NOMO-1 treated with DMSO at 0.1 percent for 48 hours (cell line): ENCODE data around the gene BSPH1.
"Not testable (repeated sequence)": the region's sequence is repeated elsewhere in the genome, so short reads cannot be mapped to it uniquely, and the experiment has no call there.

Experiments
- DNase-seq: peaks from one replicate; lab custom pipeline; 2025; ENCODE audit not compliant: unreplicated experiment; lab: John Stamatoyannopoulos, UW

Gene BSPH1

DNA sequence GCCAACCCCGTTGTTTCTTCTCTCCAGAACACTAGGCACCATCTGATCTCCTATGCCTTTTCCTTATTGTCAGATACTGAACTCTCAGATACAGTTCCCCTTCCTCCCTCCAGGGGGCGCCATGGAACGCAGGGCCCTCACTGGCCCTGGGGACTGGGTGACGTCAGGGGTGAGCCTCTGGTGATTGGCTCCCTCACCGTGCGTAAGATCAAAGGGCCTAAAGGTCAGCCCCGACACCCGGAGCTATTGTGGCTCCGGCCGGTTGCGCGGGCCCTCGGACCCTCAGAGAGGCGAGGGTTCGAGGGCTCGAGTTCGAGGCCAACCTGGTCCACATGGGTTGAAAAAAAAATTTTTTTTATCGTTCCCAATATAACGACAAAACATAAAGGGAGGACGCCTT lies 63.4 kb downstream of the BSPH1 start:
- DNase-seq = not testable (repeated sequence)

DNA sequence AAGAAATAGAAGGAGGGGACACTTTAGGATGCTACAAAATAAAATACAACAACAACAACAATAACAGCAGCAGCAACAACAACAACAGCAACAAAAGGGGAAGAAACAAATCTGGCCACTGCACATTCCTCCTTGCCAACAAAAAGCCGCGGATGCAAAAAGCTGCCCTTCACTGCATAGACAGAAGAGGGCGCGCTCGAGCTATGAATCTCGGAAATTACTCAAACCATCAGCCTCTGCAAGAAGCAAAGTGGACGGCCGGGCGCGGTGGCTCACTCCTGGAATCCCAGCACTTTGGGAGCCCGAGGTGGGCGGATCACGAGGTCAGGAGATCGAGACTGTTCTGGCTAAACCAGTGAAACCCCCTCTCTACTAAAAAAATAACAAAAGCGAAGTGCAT lies 71.9 kb downstream of the BSPH1 start:
- DNase-seq = not testable (repeated sequence)
